ENCODE measurements around the gene PPP2R2C. TPM values are rescaled to one million over a fixed set of nuclear protein-coding genes. Genes with fewer than 3 reads are reported as not detected.

PPP2R2C gene
- total RNA-seq, 2 experiments from 2014 or later: not detected

GRCh38 chr4:6362896-6363295, 109.5 kb downstream of the PPP2R2C start:
- POLR2A ChIA-PET: no interaction called here
- CTCF ChIA-PET: no interaction called here
- Mint-ChIP-seq H3K4me1 (no peaks in the 10 kb centered on the region), H3K4me3 (no peak overlapping the region), H3K9me3 (no peaks in the 10 kb centered on the region), H3K36me3 (ENCODE audit: low read depth) (no peaks in the 10 kb centered on the region), H3K27me3 (no peaks in the 10 kb centered on the region), H3K27ac (no peak overlapping the region)
- peak; percentile 53 for DNase-seq

GRCh38 chr4:6362243-6362885, 110.0 kb downstream of the PPP2R2C start:
- no peaks in the 10 kb centered on the region for H3K4me1 Mint-ChIP-seq
- no peak overlapping the region for H3K27ac Mint-ChIP-seq
- H3K9me3 Mint-ChIP-seq: no peaks in the 10 kb centered on the region
- POLR2A ChIA-PET: no interaction called here
- H3K36me3 Mint-ChIP-seq (ENCODE audit: low read depth): no peaks in the 10 kb centered on the region
- CTCF ChIA-PET: interaction anchor here (0.7 kb wide), 1 partner anchor 10 kb away, joined by 3 read pairs; no protein-coding TSS in a partner anchor
- DNase-seq: no peak
- no peak overlapping the region for H3K4me3 Mint-ChIP-seq
- no peaks in the 10 kb centered on the region for H3K27me3 Mint-ChIP-seq

DNA sequence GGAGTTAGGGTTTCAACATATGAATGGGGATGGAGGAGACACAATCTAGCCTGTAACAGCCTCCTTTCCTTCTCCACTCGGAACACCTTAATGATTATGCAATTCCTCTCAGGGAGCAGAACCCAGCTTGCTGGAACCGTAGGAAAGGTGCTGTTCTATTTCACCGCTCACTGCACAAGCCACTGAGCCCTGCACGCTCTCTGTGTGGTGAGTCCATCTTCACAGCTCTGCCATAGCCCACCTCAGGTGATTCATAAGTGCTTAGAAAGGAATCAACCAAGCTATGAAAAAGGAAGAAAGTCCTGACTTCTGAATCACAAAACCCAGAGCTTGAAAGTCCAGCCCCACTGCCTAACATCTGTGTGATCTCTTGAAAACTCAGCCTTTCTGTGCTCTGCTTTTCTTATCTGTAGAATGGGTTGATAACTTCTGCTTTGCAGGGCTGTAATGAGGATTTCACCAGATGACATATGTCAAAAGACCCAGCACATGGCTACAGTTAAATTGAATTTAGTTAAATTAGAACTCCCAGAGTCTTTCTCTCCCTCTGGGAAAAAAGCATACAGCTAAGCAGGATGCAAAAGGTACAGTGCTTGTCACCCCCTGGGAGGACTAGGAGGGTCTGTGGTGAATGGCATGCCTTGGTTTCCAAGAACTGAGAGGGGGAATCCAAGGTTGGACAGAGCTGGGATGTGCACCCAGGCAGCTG, 111.2 kb downstream of the PPP2R2C start:
- CTCF ChIA-PET: interaction anchor here (1.0 kb wide), 1 partner anchor 10 kb away, joined by 3 read pairs; no protein-coding TSS in a partner anchor

DNA sequence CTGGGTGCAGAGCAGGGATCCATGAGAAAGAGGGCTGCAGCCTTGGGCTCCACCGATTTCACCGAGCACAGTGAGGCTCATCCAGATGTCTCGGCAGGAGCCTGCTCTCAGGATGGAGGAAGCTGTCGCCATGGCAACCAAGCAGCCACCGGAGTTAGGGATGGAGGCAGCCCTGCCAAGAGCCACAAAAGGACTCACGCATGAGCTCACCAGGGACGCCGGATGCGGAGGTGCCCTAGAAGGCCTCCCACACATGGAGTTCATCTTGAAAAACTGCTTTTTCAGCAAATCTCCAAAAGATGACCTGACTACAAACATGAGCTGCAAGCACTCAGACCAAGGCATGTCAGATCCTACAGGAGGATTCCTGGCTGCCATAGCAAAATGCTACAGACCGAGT, 112.0 kb downstream of the PPP2R2C start:
- POLR2A ChIA-PET: no interaction called here
- Mint-ChIP-seq H3K9me3 (no peaks in the 10 kb centered on the region), H3K27ac (no peak overlapping the region), H3K27me3 (no peaks in the 10 kb centered on the region), H3K4me3 (no peak overlapping the region), H3K4me1 (no peaks in the 10 kb centered on the region), H3K36me3 (ENCODE audit: low read depth) (no peaks in the 10 kb centered on the region)
- DNase-seq: no peak
- CTCF ChIA-PET: interaction anchor here (1.0 kb wide), 1 partner anchor 11 kb away, joined by 3 read pairs; no protein-coding TSS in a partner anchor

More for the DNA sequence above, 111.2 kb downstream of the PPP2R2C start:
- no peaks in the 10 kb centered on the region for H3K27me3 Mint-ChIP-seq
- H3K9me3 Mint-ChIP-seq: no peaks in the 10 kb centered on the region
- H3K27ac Mint-ChIP-seq: no peak overlapping the region
- DNase-seq: no peak
- H3K4me1 Mint-ChIP-seq: no peaks in the 10 kb centered on the region
- no peaks in the 10 kb centered on the region for H3K36me3 Mint-ChIP-seq (ENCODE audit: low read depth)
- no peak overlapping the region for H3K4me3 Mint-ChIP-seq
- POLR2A ChIA-PET: no interaction called here

GRCh38 chr4:6359536-6360308, 112.7 kb downstream of the PPP2R2C start:
- Mint-ChIP-seq H3K36me3 (ENCODE audit: low read depth) (no peaks in the 10 kb centered on the region), H3K9me3 (no peaks in the 10 kb centered on the region), H3K4me1 (no peaks in the 10 kb centered on the region), H3K27ac (no peak overlapping the region), H3K27me3 (no peaks in the 10 kb centered on the region), H3K4me3 (no peak overlapping the region)
- ChIA-PET POLR2A (no interaction called here), CTCF (interaction anchor here (0.6 to 1.0 kb wide), 2 partner anchors 12 to 17 kb away, joined by 3 to 7 read pairs; no protein-coding TSS in a partner anchor)
- DNase-seq: no peak

DNA sequence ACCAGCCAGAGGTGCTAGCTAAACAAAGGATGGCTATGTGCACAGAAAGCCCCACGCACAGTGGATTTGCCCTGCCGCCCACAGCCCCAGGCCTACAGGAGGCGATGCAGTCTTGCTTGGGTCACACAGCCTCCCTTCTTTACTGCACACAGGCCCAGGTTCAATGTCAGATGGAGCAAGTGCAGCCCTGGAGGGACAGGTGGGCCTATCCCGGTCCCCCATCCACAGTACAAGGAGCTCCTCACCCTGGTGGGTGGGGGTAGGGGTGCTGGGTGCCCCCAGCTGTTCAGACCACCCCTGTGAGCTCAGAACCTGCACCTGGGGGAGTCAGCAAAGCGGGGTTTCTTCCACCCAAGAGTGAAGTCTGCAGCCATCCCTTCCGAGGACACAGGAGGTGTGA, 114.9 kb downstream of the PPP2R2C start:
- Mint-ChIP-seq H3K4me3 (no peak overlapping the region), H3K4me1 (no peaks in the 10 kb centered on the region), H3K9me3 (no peaks in the 10 kb centered on the region), H3K27ac (no peak overlapping the region), H3K27me3 (no peaks in the 10 kb centered on the region), H3K36me3 (ENCODE audit: low read depth) (no peaks in the 10 kb centered on the region)
- no peak for DNase-seq
- CTCF ChIA-PET: no interaction called here
- POLR2A ChIA-PET: no interaction called here

- Mint-ChIP-seq H3K27ac (no peak overlapping the region), H3K27me3 (no peaks in the 10 kb centered on the region), H3K9me3 (no peaks in the 10 kb centered on the region), H3K4me3 (no peak overlapping the region), H3K36me3 (ENCODE audit: low read depth) (no peaks in the 10 kb centered on the region), H3K4me1 (no peaks in the 10 kb centered on the region)
- no peak for DNase-seq
- POLR2A ChIA-PET: no interaction called here
- CTCF ChIA-PET: no interaction called here
Measured at GRCh38 chr4:6356076-6356560, 116.3 kb downstream of the PPP2R2C start.

GRCh38 chr4:6355052-6355451, 117.4 kb downstream of the PPP2R2C start:
- no peaks in the 10 kb centered on the region for H3K36me3 Mint-ChIP-seq (ENCODE audit: low read depth)
- H3K27me3 Mint-ChIP-seq: no peaks in the 10 kb centered on the region
- no peak overlapping the region for H3K4me3 Mint-ChIP-seq
- no peak for DNase-seq
- ChIA-PET CTCF (interaction anchor here (1.4 kb wide), 1 partner anchor 13 kb away, joined by 3 read pairs; no protein-coding TSS in a partner anchor), POLR2A (no interaction called here)
- H3K27ac Mint-ChIP-seq: no peak overlapping the region
- H3K9me3 Mint-ChIP-seq: no peaks in the 10 kb centered on the region
- no peaks in the 10 kb centered on the region for H3K4me1 Mint-ChIP-seq

GRCh38 chr4:6354626-6355025, 117.8 kb downstream of the PPP2R2C start:
- no peak for DNase-seq
- CTCF ChIA-PET: interaction anchor here (0.9 to 1.4 kb wide), 2 partner anchors 13 to 27 kb away, joined by 3 read pairs; no protein-coding TSS in a partner anchor
- no peaks in the 10 kb centered on the region for H3K36me3 Mint-ChIP-seq (ENCODE audit: low read depth)

GRCh38 chr4:6354119-6354518, 118.3 kb downstream of the PPP2R2C start:
- POLR2A ChIA-PET: no interaction called here
- Mint-ChIP-seq H3K9me3 (no peaks in the 10 kb centered on the region), H3K36me3 (ENCODE audit: low read depth) (no peaks in the 10 kb centered on the region), H3K4me1 (no peaks in the 10 kb centered on the region), H3K4me3 (no peak overlapping the region), H3K27ac (no peak overlapping the region), H3K27me3 (no peaks in the 10 kb centered on the region)
- DNase-seq: no peak
- CTCF ChIA-PET: interaction anchor here (0.9 to 1.4 kb wide), 2 partner anchors 12 to 27 kb away, joined by 3 read pairs; no protein-coding TSS in a partner anchor

More at GRCh38 chr4:6354626-6355025, 117.8 kb downstream of the PPP2R2C start:
- Mint-ChIP-seq H3K4me1 (no peaks in the 10 kb centered on the region), H3K27me3 (no peaks in the 10 kb centered on the region), H3K9me3 (no peaks in the 10 kb centered on the region), H3K4me3 (no peak overlapping the region), H3K27ac (no peak overlapping the region)
- POLR2A ChIA-PET: no interaction called here

DNA sequence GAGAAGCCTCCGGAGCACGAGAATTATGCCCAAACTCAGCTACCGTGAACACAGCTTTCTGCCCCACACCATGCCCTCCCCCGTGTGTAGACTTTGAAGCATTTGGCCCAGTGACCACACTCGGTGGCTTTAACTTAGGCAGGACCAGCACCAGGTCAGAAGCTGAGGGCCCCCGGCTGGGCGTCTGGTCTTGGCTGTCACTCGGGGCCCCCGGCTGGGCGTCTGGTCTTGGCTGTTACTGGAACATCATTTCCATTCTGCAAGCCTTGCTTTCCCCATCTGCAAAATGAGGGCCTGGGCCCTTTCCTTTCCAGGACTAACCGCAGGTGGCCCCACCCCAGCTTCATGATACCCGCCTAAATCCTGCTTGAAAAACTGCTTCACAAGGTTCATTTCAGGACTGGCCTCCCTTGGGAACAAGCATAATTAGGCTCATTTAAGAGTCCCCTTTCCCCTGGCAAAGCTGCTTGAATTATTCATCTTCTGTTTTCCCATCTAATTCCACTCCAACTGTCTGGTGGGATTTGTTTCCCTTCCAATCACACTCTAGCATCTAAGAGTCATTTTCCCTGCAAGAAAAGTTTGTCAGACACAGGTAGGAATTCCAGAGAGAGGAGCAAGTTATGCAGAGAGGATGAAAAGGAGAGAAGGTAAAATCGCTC, 120.3 kb downstream of the PPP2R2C start:
- no peaks in the 10 kb centered on the region for H3K4me1 Mint-ChIP-seq
- no peaks in the 10 kb centered on the region for H3K9me3 Mint-ChIP-seq
- no peak for DNase-seq
- ChIA-PET CTCF (no interaction called here), POLR2A (no interaction called here)
- no peaks in the 10 kb centered on the region for H3K27me3 Mint-ChIP-seq
- H3K4me3 Mint-ChIP-seq: no peak overlapping the region
- H3K27ac Mint-ChIP-seq: no peak overlapping the region
- no peaks in the 10 kb centered on the region for H3K36me3 Mint-ChIP-seq (ENCODE audit: low read depth)

DNA sequence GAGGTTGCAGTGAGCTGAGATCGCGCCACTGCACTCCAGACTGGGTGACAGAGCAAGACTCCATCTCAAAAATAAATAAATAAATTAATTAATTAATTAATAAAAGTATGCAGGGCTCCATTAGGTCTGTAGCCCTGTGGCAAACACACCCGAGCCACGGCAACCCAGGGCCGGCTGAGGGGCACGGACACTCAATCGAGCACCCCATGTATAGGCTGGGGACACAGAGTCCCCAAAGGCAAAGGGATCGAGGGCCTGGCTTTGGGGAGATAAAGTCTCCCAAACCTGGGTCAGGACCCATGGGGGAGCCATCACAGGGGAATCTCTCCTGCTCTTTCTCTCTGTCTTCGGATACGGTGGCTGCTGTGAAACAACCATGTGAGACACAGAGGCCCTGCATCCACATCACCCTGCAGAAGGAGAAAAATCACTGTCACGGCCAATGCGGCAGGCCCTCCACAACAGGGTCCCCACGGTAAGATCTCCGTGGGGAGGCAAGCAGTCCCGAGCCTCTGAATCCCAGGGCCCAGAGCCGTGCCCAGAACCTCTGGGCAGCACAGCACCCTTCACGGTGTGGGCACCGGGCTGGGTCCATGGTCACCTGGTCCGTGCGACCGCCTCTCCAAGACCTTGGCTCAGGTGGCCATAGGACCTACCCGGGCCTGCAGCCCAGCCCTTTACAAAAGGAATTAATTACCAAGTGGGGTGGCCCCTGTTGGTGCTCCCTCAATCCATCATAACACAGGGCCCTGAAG, 121.0 kb downstream of the PPP2R2C start:
- no peak overlapping the region for H3K4me3 Mint-ChIP-seq
- H3K27ac Mint-ChIP-seq: no peak overlapping the region
- no peaks in the 10 kb centered on the region for H3K9me3 Mint-ChIP-seq
- CTCF ChIA-PET: no interaction called here
- POLR2A ChIA-PET: no interaction called here
- no peaks in the 10 kb centered on the region for H3K36me3 Mint-ChIP-seq (ENCODE audit: low read depth)
- H3K27me3 Mint-ChIP-seq: no peaks in the 10 kb centered on the region
- DNase-seq: no peak
- no peaks in the 10 kb centered on the region for H3K4me1 Mint-ChIP-seq

Data from activated CD4-positive, alpha-beta T cell treated with anti-CD3 and anti-CD28 coated beads, Interleukin-2, amount 10 ng/mL, durations not matched to agents 7 days and 5 days (primary cell).